NCI-H345 treated with DMSO at 0.1 percent for 48 hours (cell line): Measurements from ENCODE around the gene KIF20A.
"Not testable (repeated sequence)": the region's sequence is repeated elsewhere in the genome, so short reads cannot be mapped to it uniquely, and the experiment has no call there.

Experiments used
- DNase-seq: peaks from one replicate; lab custom pipeline; 2025; ENCODE audit not compliant: unreplicated experiment; lab: John Stamatoyannopoulos, UW

Gene KIF20A

DNA sequence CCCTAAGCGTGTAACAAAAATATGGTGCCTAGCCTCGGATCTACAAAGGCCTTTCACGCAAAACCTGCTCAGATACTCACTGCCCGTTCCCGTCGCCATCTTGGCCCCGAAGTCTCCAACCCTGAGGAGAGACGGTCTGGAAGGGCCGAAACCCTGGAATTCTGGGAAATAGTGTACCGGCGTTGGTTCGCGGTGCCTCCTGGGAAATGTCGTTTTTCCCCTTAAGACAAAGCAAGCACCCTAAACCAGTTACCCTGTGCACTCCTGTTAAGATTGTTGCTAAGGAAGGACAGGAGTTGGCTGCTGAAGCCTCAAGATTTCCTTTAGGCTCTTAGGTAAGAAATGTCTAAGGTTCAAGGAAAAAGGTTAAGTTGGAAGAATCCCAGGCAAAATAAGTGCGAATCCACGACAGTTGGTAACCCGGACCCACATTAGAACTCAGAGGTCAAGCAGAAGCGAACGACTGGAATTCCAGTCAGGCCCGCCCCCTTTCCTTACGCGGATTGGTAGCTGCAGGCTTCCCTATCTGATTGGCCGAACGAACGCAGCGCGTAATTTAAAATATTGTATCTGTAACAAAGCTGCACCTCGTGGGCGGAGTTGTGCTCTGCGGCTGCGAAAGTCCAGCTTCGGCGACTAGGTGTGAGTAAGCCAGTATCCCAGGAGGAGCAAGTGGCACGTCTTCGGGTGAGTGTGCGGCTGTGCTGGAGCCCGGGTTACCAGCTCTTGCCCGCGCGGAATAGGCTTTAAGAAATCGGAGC, at the start of gene KIF20A, which contains the start of gene BRD8:
KIF20A (plus strand) TSS at position 597 of the 761 bp plus-strand sequence. CDS start 569 bp downstream, outside the sequence.
BRD8 (minus strand) TSS at position 115 of the 761 bp plus-strand sequence; CDS start at position 99, 16 bp downstream.
- DNase-seq = peak; percentile 99

DNA sequence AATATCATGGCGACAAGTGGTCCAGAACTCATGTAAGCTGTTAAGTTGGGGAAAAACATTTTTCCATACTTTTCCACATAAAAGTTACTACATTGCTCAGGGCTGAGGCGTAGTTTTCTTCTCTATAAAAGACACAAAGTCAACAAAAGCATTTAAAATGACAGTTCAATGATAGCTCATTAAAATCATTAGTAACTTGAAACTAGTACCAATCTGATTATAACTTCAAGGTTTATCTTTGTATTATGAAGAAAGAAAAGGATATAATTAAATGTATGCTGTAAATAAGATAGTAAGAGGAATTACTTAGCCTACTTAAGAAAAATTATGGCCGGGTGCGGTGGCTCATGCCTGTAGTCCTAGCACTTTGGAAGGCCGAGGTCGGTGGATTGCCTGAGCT, 49.6 kb upstream of the KIF20A start:
- DNase-seq = no peak

DNA sequence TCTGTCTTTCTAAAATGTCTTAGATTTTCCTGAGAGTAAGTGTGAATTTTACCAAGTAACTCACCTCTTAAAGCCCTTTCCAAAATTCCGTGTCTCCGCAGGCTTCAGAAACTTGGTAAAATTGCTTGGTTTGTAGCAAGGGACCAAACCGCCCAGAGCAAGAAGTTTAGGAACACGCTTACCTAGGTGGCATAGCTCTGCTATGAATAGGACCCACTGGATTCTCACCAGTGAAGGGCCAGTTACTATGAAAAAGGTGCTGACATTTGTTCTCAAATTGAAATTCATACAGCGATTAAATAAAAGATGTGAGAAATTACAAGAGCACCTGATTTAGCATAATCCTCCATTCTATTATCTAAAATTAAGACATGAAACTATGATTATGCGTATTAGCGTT, 46.4 kb upstream of the KIF20A start:
- DNase-seq = no peak

DNA sequence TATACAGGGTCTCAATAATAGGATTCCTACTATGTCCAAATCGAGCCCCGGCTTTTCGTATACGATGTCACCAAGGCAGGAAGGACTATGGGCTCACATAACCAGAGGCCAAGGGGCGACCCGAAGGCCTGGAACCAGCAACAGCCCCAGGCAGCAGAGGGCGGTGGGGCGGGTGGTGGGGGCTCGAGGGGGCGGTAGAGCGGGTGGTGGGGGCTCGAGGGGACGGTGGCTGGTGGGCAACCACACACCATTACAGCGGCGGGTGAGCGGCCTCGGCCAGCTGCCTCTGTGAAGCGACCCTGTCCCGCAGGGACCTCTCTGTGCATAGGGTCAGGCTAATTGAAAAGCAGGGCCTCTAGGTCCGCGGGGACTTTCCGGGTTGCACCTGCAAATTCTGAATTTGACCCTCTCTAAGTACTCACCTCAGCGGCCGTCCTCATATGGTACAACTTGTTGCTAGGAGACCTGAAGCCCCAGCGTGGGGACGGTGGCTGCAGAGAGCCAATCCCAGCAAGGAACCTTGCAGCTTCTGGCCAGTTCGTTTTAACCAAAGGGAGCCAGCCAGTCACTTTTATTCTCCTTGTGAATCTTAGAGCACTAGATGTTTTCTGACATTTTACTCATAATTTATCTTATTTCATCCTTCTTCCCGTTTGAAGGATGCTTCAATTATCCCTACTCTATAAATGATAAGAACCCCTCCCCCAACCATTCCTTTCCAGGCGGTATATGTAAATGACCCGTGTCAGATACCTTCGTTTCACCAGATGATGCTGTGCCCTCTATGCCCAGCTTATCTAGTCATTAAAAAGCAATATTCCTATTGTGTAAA, 39.7 kb upstream of the KIF20A start, which contains the start of gene NME5:
NME5 (minus strand) TSS at position 480 of the 832 bp plus-strand sequence. CDS start 648 bp downstream, outside the sequence.
- DNase-seq = peak; percentile 74

DNA sequence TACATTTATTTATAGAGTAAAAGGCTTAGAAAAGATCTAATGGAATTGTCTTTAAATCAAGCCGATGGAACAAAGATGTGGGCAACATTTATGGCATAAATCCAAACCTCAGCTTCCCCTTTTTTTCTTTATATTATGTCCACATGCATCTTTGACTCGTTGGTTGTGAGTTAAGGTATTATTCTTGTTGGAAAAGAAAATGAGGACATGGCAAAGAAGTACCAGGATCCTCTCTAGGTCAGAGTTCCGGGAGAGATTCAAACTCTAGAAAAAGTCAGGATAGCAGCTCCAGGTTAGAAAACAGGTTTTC, 39.2 kb upstream of the KIF20A start:
- DNase-seq = no peak

DNA sequence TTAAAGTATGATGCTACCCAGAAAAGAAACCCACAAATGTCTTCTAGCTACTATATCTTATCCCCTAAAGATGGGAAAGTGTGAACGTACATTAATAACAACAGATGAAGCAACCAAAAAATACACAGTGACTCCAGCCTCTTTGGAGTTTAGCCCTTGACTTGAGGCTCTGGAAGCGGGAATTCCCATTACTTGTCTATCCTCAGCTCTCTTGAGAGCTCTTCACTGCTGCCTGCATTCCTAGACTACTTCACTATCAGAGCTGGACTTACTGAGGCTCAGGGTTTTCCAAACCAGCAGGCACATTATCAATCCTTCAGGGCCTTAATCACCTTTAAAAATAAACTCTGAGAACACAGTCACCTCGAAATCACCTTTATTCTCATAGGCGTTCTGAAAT, 38.6 kb upstream of the KIF20A start:
- no peak for DNase-seq

DNA sequence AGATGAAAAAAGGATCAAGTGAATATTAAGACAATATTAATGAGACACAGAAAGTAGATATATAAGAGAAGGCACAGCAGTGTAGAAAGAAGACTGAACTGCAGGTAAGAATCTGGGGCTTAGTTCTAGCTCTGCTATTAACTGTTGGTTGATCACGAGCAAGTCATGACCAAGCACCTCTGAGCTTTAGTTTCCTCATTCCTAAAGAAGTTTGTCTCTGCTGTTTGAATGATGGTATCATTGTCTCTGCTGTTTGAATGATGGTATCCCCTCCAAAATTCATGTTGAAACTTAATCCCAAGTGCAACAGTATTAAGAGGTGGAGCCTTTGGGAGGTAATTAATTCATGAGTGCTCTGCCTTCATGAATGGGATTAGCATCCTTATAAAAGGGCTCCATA, 37.2 kb upstream of the KIF20A start:
- no peak for DNase-seq

DNA sequence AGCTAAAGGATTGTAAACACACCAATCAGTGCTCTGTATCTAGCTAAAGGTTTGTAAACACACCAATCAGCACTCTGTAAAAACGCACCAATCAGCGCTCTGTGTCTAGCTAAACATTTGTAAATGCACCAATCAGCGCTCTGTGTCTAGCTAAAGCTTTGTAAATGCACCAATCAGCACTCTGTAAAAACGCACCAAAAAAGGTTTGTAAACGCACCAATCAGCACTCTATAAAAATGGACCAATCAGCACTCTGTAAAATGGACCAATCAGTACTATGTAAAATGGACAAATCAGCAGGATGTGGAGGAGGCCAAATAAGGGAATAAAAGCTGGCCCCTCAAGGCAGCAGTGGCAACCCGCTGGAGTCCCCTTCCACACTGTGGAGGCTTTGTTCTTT, 35.3 kb upstream of the KIF20A start:
- not testable (repeated sequence) for DNase-seq

DNA sequence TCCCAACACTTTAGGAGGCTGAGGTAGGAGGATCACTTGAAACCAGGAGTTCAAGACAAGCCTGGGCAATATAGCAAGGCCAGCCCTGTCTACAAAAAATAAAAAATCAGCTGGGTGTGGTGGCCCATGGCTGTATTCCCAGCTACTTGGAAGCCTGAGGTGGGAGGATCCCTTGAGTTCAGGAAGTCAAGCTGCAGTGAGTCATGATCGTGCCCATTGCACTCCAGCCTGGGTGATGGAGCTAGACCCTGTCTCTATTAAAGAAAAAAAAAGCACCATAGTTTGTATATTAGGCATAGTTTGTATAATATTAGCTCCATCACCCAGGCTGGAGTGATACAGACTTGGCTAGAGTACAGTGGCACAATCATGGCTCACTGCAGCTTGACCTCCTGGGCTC, 30.1 kb upstream of the KIF20A start:
- DNase-seq = no peak

DNA sequence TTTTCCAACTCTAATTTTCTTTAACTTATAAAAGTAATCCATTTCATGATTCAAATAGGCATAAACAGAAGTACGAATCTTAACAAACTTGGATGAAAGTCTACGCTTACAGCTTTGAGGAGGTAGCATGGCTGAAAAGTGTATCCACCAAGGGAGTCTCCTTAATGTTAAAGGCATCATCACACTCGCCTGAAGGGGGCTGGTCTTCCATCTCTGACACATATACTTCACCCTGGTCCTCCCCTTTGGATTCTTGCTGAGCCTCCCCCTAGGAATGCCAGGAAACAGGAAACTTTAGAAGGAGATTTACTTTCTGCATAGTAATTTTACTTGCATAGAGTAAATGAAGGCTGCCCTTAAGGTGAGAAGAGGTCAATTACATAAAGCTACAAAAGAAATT, 29.4 kb upstream of the KIF20A start:
- DNase-seq = no peak

DNA sequence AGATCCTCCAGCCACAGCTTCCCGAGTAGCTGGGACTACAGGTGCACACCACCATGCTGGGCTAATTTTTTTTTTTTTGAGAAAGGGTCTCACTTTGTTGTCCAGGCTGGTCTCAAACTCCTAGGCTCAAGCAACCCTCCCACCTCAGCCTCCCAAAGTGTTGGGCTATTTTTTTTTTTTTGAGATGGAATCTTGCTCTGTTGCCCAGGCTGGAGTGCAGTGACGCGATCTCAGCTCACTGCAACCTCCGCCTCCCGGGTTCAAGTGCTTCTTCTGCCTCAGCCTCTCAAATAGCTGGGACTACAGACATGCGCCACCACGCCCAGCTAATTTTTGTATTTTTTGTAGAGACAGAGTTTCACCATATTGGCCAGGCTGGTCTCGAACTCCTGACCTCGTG, 22.9 kb upstream of the KIF20A start:
- DNase-seq = not testable (repeated sequence)

DNA sequence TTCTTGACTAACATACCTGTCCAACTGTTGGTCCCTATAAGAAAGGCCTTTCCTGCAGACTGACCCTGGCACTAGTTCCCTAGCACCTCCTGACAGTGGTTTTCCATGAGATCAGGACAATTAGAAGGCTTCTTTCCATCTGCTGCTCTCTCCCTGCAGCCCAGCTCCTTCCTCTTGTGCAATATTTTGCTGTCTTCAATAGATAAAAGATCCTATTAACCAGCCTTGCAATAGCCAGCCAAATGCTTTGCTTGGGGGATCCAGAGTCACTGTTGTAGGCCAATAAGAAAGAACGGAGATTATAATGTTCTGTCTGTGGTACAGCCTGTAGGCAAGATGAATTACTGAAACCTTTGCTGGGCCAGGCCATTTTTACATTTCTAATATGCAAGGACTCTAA, 21.3 kb upstream of the KIF20A start:
- DNase-seq = no peak

DNA sequence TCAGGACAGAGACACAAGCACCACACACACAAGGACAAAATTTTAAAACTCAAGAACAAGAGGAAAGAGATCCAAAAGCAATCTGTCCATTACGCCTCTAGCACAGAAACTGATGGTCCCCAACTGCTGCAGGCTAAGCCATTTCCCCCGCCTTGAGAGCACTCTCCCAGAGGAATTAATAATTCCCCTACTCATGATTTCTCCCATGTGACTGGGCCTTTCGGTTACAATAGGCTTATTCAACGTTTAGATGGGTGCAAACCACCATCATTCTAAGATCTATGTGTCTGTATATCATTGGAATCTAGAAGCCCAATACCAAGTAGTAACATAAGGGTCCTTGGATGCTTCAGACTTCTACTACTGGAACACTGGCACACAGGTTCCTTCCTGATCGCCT, 19.2 kb upstream of the KIF20A start:
- no peak for DNase-seq

DNA sequence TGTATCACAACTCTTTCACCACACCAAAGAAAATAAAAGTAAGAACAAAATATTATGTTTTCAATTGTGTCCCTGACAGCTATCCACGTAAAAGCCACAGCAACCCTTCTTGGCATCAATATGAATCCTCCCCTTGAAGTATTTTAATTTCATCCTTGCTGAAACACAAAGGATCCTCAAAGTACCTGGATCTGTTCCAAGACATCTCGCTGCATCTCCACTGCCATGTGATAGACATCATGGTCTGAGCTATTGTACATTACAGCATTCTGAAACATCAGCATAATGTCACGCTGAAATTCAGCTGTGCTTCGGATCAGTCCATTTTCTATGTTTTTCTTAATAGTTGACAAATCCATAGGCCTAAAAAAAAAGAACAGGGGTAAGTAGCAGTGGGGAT, 18.2 kb upstream of the KIF20A start:
- no peak for DNase-seq

DNA sequence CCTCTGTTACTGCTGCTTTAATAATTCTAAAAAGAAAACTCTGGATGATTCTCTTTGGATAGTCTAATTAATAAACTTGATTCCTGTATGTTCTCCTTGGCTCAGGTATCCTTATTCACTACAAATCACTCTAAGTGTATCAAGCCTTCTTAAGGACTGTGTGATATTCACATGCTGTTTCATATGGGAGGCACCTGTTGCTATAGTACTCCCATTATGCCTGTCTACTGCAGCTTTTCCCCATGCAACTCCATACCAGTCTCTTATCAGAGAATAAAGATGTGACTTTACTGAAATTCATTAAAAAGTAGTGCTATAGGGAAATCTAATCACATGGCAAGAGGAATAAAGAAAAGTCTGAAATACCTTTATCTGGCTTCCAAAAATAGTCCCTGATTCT, 15.2 kb upstream of the KIF20A start:
- DNase-seq = no peak

DNA sequence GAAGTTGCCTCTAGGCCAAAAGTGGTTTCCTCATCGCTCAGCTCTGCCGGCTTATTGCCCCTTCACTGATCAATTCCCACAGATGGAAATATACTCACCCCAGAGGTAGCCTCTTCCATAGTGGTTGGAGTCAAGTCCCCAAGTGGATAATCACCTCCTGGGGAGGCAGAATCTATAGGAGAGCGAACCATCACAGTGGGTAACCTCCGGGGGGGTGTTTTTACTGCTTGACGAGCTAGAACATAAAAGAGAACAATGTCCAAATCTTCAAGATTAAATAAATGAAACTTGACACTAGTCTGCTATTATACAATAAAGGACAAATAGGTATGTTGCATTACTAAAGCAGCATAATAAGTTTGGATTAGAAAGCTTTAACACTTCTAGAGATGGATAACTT, 9.8 kb upstream of the KIF20A start:
- no peak for DNase-seq

DNA sequence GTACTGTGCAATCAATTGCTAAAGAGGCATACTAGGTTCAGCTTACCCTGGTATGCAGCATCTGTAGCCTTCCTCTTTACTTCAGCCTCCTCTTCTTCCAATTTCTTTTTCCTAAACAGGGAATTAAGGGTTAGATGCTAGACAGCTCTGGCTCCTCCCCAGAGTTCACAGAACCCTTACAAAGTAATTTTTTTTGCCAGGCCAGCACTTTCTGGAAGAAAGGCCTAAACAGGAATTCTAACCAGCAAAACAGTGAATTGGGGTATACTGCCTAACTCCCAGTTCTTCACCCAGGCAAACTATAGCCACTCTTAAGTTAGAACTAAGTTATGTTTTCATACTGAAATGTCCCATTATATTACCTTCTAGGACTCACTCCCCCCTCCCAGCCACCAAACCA, 8.6 kb upstream of the KIF20A start:
- DNase-seq = no peak

DNA sequence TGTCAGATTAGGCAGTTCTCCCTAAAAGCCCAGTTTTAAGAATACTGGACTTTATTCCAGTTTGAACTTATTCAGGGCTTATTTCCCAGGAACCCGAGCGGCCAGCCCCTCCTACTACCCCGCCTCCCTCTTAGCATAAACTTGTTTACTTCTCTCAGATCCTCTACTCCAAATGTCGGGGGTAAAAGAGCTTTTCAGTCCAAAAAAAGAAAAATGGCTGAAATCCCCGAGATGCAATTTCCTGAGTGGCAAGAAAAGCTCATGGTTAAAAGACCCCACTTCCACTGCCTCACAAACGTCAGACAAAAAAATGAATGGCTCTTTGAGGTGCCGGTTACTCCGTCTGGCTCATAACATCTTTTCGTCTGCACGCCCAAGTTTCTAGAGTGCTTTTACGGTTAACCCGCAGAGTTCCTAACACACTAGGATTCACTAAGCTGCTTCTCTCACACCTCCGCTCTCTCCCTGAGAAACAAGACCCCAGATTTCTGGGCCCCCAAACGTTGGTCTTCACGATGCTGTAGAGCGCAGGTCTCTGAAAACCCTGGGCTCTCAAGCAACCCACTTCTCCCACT, 884 bp upstream of the KIF20A start:
- DNase-seq = peak; percentile 50

DNA sequence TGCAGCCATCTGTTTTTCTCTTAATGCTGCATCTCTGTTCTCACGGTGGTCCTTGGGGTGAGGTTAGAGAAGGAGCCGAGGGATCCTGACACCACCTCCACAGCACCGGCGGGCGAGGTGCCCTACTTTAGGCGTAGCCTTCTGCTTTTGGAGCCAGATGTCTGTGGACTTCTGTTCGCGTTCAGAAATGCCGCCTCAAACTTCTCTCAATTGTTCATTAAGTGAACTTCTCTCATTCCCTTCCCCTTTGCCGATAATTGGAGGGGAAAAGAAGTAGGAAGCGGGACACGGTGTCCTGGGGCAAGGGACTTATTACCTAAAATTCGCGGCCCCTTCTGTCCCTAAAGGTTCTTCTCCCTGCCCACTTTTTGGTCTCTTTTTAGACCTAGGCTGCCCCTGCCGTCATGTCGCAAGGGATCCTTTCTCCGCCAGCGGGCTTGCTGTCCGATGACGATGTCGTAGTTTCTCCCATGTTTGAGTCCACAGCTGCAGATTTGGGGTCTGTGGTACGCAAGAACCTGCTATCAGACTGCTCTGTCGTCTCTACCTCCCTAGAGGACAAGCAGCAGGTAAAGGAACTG, 455 bp downstream of the KIF20A start:
- no peak for DNase-seq

DNA sequence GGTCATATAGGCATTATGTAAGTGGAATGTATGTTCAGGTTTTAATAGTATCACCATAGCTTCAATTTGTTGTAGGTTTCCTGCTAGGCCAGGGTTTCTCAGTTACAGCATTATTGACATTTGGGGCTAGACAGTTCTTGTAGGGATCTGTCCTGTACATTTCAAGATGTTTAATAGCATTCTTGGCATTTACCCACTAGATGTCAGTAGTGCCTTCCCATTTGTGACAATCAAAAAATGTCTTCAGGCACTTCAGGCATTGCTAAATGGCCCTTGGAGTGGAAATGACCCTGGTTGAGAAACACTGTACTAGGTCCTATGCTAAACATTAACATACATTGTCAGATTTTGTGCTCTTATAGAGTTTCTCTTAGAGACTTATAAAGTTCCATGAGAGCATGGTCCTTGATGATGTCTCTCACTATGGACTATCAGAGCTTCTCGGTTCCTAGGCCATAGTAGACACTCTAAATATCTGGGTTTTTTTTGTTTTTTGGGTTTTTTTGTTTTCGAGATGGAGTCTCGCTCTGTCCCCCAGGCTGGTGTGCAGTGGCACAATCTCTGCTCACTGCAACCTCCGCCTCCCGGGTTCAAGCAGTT, 1.4 kb downstream of the KIF20A start:
- DNase-seq = peak; percentile 29

DNA sequence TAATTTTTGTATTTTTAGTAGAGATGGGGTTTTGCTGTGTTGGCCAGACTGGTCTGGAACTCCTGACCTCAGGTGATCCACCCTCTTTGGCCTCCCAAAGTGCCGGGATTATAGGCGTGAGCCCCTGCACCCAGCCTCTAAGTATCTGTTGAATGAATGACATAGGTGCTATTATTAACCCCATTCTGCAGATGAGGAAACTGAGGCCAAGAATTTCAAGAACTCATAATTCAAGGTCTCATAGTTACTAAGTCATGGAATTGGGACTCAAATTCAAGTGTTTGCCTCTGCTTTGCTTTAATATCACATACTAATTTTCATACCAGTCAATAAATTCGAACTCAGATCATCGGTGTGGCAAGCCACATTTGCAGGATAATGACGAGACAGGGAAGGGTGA, 1.9 kb downstream of the KIF20A start:
- DNase-seq = no peak
